GM18909 (cell line): ENCODE data around the gene IQGAP1.
"Not testable (repeated sequence)": the region's sequence is repeated elsewhere in the genome, so short reads cannot be mapped to it uniquely, and the experiment has no call there.

Source experiments
- ATAC-seq: cut with Tn5 transposase; IDR thresholded peaks from one replicate; pipeline ENCODE4 v1.9.1; 2021; ENCODE audit warnings: mild to moderate bottlenecking; ENCODE audit not compliant: unreplicated experiment, poor library complexity

IQGAP1 gene

GRCh38 chr15:90471769-90472168, 83.7 kb downstream of the IQGAP1 start:
- no peak for ATAC-seq

- no peak for ATAC-seq
Observed at GRCh38 chr15:90478846-90479481, 90.9 kb downstream of the IQGAP1 start.

- no peak for ATAC-seq
Observed at GRCh38 chr15:90479656-90480055, 91.6 kb downstream of the IQGAP1 start.

GRCh38 chr15:90481023-90481422, 93.0 kb downstream of the IQGAP1 start:
- no peak for ATAC-seq

- ATAC-seq, result no peak
Observed at GRCh38 chr15:90482124-90483011, 94.3 kb downstream of the IQGAP1 start.

- no peak for ATAC-seq
Observed at GRCh38 chr15:90483012-90483307, 94.9 kb downstream of the IQGAP1 start.

- ATAC-seq, result no peak
Observed at GRCh38 chr15:90483637-90484036, 95.6 kb downstream of the IQGAP1 start.

- no peak for ATAC-seq
Observed at GRCh38 chr15:90487186-90487585, 99.1 kb downstream of the IQGAP1 start.

GRCh38 chr15:90489514-90489913, 101.5 kb downstream of the IQGAP1 start:
- no peak for ATAC-seq

GRCh38 chr15:90489944-90490343, 101.9 kb downstream of the IQGAP1 start:
- no peak for ATAC-seq

- no peak for ATAC-seq
Observed at GRCh38 chr15:90493647-90494046, 105.6 kb downstream of the IQGAP1 start.

- no peak for ATAC-seq
Observed at GRCh38 chr15:90495067-90495466, 107.0 kb downstream of the IQGAP1 start.

- ATAC-seq, result no peak
Observed at GRCh38 chr15:90496791-90497190, 108.7 kb downstream of the IQGAP1 start.

- no peak for ATAC-seq
Observed at GRCh38 chr15:90497376-90497775, 109.3 kb downstream of the IQGAP1 start.

- no peak for ATAC-seq
Observed at GRCh38 chr15:90497912-90498311, 109.9 kb downstream of the IQGAP1 start.

- ATAC-seq, result no peak
Observed at GRCh38 chr15:90500171-90500570, 112.1 kb downstream of the IQGAP1 start.

GRCh38 chr15:90501898-90502297, 113.9 kb downstream of the IQGAP1 start:
- no peak for ATAC-seq

GRCh38 chr15:90510781-90511180, 122.7 kb downstream of the IQGAP1 start:
- not testable (repeated sequence) for ATAC-seq

- not testable (repeated sequence) for ATAC-seq
Observed at GRCh38 chr15:90511211-90511618, 123.2 kb downstream of the IQGAP1 start.

GRCh38 chr15:90512276-90512675, 124.2 kb downstream of the IQGAP1 start:
- no peak for ATAC-seq

- no peak for ATAC-seq
Observed at GRCh38 chr15:90512981-90513380, 124.9 kb downstream of the IQGAP1 start.

- ATAC-seq, result no peak
Observed at GRCh38 chr15:90513448-90513847, 125.4 kb downstream of the IQGAP1 start.
